GM21529 (cell line): Measurements from ENCODE around the gene KCNJ8.
"Not testable (repeated sequence)": the region's sequence is repeated elsewhere in the genome, so short reads cannot be mapped to it uniquely, and the experiment has no call there.

Experiments
- ATAC-seq: cut with Tn5 transposase; IDR thresholded peaks from one replicate; pipeline ENCODE4 v1.9.1; 2021; ENCODE audit not compliant: unreplicated experiment

Gene KCNJ8

DNA sequence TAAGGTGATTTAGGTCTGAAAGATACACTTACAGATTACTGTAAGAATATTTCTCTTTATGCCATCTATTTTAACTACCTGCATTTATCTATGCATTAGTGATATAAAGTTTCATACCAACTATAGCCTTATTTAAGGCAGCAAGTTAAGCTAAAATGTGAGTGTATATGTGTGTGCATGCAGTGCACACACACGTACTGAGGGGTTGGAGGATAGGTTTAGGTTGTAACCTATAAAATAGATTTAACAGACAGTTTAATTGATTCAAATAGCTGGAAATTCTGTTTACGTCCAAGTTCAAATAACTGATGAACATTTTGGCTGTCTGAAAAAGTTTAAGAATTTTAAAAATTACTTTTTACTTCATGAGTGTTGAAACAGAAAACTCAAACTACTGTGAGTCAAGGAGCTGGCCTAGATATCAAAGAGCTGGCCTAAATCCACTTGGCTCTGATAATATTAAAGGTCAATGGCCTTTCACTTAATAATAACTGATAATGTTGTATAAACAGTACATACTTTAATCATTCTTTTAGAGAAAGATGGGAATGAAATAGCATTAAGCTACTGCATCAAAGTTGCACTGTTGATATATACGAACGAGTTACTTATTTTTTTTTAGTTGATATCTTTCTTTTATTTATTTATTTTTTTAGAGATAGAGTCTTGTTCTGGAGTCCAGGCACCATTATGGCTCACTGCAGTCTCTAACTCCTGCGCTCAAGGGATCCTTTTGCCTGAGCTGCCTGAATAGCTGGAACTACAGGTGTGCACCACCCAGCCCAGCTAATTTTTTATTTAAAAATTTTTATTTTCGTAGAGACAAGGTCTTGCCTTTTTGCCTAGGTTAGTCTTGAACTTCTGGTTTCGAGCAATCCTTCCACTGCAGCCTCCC, 13.8 kb upstream of the KCNJ8 start:
- ATAC-seq: no peak

DNA sequence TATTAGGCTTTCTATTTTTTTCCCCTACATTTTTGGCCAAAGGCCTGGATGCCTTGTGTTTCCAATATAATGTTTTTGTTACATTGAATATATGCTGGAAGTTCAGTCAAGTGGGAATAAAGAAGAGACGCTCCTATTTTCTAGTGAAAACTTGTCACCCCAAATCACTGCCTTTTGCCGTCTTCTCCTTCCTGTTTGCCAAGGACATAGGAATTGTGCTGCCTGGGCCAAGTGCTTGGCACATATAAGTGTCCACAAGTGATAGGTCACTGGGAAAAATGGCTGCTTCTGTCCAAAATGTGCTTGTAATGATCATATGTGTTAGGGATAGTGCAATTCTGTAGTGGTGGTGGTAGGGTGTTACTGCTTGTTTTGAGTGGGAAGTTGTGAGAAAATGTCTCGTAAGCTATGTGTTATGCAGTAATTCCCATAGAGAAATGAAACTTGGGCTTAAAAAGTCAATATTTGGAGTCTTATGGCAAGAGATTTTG, 11.6 kb upstream of the KCNJ8 start:
- ATAC-seq: no peak

DNA sequence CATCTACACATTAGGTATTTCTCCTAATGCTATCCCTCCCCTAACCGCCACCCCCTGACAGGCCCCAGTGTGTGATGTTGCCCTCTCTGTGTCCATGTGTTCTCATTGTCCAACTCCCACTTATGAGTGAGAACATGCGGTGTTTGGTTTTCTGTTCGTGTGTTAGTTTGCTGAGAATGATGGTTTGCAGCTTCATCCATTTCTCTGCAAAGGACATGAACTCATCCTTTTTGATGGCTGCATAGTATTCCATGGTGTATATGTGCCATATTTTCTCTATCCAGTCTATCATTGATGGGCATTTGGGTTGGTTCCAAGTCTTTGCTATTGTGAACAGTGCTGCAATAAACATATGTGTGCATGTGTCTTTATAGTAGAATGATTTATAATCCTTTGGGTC, 8.2 kb upstream of the KCNJ8 start:
- ATAC-seq: not testable (repeated sequence)

DNA sequence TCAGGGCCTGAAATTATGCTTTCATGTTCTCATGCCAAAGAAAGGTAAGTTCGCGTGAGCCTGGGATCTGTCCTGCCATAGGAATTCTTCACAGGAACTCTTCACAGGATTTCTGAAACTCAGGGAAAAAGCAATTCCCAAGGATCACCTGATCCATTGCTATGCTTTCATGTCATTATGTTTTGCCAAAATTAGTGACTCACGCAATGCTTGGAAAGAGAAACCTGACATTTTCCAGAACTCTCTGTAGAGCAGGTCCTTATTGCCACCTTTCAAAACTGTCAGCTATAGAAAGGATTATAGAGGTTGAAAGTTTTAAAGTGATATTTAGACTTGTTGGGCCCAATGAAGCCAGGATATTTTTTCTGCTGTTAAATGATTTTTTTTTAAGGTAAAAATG, 6.3 kb upstream of the KCNJ8 start:
- ATAC-seq: no peak

DNA sequence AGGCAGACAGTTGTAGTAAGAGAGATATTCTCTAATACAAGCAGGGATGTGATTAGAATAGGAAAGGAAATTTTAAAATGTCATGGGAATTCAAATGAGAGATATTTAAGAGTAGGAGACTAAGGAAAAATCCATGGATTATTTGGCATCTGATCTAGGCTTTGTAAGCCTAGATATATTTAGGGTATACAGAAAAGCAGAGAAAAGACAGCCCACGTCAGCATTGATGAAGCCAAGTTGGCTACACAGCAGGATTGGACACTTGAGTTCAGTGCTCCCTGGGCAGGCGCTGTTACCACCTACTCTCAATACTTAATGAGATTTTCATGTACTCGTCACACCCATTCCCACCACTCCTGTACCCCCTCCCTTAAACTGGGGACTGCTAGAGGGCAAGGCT, 1.7 kb upstream of the KCNJ8 start:
- ATAC-seq: no peak

DNA sequence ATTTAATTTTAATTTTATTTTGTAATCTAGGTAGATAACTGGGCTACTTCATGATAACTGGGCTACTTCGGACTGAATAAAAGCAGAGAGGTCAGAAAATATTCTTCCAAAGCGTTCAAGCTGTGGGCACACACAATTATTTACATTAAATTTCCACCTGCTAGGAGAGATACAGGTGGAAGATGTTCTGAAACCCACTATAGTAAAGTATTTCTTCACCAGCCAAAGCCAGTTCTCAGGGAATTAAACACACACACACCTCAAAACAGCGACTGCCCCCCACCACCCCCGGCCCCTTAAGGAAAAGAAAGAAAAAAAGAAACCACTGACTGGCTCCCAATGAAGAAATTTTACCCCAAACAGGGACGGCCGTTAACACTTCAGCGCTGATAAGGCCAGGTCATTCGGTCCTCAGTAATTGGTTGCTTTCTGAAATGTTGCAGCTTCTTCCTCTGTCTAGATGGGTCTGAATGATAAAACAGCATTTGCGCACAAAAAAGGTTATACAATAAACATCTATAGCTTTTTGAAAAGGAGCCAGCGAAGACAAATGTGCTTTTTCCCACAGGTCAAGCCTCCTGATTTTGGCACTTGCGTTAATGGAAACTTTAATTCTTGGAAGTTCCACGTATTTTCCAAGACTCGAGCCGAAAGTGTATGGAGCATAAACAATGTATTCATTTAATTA, 771 bp upstream of the KCNJ8 start:
- ATAC-seq: no peak

DNA sequence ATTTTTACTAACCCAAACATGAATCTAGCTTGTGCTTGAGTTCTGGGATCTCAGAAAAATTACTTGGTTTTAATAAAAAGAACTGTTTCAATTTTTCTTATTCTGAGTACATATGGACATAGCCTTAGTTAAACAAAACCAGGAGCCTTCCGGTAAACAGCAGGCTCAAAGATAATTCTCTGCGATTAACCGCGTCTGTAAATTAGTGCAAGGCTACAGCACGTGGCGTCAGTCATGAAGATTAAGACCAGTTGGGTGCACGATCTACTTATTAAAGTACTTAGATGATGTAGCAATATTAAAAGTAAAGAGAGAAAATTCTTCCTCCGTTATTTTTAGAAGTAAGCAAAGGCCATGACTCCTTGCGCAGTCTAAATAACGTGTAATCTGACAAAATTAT, 700 bp downstream of the KCNJ8 start:
- no peak for ATAC-seq

DNA sequence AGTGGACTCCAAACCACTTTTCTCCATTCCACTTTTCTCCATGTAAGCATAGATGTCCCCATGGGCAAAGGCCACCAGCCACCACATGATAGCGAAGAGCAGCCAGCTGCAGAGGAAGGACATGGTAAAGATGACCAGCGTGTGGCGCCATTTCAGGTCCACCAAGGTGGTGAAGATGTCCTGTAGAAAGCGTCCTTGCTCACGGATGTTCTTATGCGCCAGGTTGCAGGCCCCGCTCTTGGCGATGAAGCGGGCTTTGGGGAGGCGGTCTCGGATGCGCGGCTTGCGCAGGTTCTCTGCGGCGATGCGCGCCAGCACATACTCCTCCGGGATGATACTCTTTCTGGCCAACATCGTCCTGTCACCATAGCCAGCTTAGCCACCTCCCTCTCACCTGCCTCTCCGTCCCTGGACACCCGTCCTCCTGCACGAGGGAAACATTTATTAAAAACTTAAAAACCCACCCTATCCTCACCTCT, 1.2 kb downstream of the KCNJ8 start:
- ATAC-seq: no peak

DNA sequence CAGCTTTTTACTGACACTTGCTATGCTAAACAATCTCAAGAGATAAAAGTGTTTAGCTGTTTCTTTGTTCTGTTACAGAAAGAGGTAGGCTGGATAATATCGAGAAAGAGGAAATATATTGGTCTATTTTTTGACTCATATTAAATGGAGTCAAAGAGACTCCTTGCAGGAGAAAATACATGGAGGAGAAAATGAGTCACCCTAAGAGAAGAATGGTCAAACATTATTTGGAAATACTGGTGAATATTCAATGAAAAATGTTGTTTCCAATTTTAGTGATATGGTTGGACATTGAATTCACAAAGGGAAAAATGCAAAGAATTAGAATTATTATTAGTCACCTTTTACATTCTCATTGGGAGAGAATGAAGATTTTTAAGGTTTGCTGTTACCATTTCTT, 3.2 kb downstream of the KCNJ8 start:
- no peak for ATAC-seq

DNA sequence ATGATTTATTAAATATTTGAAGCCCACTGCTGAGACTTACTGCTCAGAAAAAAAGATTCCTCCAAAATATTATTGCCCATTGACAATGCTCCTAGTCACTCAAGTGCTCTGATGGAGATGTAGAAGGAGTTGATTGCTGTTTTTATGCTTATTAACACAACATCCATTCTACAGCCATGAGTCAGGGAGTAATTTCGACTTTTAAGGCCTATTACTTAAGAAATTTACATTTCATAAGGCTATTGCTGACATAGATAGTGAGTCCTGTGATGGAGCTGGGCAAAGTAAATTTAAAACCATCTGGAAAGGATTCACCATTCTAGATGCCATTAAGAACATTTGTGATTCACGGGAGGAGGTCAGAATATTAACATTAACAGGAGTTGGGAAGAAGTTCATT, 5.2 kb downstream of the KCNJ8 start:
- ATAC-seq: no peak

DNA sequence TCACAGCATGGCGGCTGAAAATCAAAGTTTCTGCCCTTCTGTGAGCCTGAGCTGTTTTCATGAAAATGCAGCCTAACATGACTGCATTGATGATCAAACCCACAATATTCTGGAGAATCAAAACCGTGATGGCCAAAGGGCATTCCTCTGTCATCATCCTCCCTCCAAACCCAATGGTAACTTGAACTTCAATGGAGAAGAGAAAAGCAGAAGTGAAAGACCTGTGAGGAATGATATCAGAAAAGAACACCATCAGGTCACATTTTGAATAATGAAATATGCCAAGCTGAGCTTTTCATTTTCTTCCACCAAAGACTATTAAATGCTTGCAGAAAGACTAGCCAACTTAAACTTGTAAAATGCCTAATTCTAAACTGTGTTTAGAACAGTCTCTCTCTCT, 8.1 kb downstream of the KCNJ8 start:
- no peak for ATAC-seq

DNA sequence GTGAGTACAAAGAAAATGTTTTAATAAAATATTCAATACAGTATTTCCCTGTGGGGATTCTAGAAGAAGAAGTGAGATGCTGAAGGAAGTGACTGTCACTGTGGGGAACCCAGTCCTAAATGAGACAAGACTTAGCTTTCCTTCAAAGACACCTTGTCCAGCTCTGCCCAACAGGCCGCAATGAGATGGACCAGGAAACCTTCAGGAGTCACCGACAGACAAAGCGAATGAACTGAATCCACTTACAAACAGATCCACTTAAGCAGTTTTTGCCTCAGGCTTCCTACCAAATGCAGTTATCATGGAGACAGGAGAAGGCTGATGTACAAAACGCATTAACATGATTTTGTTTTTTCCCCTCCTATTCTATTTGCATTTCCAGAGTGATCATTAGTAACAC, 9.6 kb downstream of the KCNJ8 start:
- ATAC-seq: no peak

DNA sequence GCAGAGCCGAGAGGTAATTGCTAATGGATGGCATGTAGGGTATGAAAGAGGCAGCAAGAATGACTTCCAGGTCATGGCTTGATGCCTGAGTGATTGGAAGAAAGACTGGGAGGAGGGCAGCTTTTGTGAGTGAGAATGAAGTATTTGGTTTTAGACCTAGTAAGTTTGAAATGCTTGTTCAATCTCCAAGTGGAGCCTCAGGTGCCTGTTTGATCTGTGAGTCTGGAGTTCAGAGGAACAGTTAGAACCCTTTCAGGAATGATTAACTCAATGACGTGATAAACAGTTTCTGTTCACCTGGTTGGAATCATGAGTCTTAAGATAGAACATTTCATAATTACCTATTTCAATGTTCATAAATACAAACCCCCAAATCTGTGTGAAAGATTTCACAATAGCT, 10.4 kb downstream of the KCNJ8 start:
- ATAC-seq: no peak

DNA sequence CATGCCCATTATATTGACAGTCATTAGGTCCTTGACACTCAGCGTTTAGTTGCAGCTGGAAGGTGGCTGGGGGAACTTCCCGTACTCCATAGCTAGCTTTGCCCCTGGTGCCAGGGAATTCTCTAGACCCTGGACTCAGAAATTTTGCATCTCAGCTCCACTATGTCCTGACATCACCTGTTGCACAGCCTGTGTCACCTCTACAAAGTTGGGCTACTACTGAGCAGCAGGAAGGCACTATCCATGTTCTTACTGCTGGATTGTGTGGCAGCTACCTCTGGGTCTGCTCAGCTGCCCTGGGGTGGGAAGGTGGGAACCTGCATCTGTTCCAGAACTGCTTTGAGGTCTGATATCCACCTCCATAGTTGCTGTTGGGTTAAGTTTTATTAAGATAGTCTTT, 11.0 kb downstream of the KCNJ8 start:
- ATAC-seq: no peak

DNA sequence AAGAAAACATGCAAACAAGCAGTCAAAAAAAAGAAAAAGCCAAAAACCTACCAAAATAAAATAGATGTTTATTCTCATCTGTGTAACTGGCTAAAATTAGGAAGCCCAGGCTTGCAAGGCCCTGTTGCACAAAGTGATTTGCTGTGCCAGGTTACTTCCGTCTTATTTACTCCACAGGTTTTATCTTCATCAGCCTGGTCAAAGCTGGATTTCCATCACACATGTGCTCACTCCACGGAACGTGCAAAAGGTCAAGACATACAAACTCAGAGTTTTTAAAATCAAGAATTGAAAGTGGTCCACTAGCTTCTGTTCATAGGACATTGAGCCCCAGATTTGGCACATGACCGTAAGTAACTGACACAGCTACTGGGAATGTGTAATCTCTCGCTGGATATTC, 14.8 kb downstream of the KCNJ8 start:
- ATAC-seq: no peak

DNA sequence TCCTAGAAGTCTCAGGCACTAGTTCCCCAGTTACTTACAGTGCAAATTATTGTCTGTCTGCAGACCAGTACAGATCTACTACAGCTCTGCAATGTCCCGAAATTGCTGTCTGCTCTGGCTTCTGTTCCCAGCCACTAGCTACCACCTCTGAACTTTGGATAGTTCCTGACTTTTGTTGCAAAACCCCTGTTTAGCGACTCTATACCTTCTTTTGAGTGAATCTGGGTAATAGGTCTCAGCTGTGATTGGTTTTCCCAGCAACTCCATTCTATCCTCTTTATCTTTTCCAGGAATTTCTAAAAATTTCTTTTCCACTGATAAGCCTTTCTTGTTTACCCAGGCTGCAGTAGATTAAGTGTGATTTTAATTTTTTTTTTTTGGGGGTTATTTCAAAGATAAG, 16.8 kb downstream of the KCNJ8 start:
- no peak for ATAC-seq

DNA sequence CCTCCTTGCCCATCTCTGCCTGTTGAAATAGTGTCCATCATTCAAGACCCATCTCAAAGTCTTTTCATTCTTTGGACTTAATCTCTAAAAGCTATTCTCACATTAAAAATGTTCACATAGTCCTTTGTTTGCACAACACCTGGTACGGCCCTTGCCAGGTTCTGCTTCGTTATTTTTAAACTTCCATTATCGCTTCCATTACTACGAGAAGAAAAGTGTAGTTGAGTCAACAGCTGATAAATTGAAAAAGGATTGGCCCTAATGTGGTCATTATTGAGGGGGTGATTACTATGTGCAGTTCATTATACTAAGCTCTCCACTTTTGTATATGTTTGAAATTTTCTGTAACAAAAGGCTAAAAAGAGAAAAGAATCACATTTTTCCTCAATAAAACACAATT, 17.8 kb downstream of the KCNJ8 start:
- no peak for ATAC-seq

DNA sequence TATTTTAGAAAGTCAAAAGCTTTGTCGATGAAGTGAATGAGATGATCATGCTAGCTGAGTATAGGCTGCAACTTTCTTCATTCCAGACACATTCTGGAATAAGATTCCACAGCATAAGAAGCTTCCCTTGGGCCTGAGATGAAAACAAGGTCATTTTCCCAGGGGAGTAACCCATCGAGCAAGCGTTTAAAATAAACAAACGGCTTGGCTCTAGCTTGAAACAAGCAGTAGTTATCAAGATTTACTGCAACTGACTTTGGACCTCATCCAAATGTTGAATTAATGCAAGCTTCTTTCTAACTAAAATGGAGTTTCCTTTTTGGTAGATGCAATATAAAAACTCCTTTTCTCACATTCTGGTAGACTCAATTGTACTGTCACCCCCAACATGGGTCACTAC, 23.0 kb downstream of the KCNJ8 start:
- no peak for ATAC-seq

DNA sequence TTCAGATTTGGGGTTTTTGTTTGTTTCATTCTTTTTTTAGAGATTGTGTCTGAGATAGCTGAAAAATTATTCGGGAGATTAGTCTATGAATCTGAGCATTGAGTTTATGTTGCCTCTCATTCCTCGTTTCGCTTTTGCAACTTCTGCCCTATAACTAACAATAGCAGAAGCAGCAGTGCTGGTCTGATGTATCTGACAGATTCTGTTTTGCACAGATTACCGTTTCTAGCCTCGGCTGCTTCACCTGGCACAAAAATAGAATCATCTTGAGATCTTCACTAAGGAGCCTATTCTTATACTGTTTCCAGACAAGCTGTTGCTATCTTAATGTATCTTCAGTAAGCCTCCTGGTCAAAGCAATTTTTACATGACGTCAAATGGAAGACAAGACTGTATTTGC, 29.2 kb downstream of the KCNJ8 start:
- ATAC-seq: no peak

DNA sequence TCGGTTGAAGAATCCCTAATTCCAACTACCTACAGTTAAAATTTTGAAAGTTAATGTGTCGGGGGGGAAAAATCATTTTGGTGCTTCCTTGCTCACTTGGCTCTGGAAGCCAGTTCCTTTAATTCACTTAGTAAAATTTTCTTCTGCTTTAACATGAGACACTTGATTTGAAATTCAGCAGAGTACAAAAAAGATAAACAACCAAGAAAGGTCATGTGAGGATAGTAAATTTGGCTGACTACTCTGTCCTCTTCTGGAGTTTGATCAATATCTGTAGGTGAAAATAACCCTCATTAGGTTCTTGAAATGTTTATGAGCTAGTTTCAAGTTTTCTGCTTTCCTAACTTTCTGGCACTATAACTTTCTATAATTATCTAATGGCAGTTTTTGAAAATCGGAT, 43.4 kb downstream of the KCNJ8 start:
- no peak for ATAC-seq

DNA sequence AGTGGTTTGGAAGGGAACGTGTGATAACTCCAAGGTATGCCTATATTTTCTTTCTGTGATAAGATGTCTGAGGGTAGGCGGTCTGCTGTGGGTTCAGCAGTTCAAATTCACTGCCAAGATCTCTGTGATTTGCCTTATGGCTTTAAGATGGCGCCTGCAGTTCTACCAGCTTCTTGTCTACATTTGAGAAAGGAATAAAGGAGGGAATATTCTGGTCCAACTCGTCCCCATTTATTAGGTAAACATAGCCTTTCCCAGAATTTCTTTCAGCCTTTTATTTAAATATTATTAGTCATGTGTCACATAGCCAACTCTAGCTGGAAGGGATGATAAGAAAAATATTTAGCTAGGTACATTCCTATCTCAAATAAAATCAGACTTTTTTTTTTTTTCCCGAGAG, 48.8 kb downstream of the KCNJ8 start:
- no peak for ATAC-seq

DNA sequence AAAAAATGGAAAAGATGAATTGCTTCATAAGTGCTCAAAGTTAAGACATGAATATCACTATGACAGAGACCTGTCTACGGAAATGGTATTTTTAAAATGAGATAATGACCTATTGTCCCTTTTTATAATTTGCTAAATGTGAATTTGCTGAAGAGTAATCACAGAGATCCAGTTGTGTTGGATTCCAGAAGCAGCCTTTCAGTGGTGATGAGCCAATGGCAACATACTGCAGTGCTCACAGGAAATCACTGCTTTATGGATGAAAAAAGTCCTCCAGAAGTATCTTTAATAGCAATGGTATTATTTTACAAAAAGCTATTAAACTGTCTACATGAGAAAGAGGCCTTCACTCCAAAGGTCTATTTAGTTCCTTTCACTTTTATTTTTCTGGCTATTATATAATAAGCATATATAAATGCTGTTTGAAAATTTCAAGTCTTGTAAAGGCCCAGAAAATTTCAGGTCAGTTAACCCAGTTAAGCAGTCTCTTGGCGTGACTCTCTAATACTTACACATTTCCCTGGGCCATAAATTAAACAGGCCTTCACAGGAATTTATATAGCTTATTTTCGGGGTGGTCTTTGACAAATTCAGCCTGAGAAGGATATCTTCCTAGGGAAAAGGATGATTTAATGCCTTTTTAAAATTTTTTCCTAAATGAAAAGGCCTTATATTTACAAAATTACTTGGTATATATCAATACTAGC, 55.4 kb downstream of the KCNJ8 start:
- no peak for ATAC-seq
